Uterus (tissue), 2 donors: ENCODE results near the gene OTOG.
"Not testable (repeated sequence)": the region's sequence is repeated elsewhere in the genome, so short reads cannot be mapped to it uniquely, and the experiment has no call there.

Experiments
- POLR2A ChIP-seq, 2 donors: fragments of 450-650 bp; IDR thresholded peaks; one replicate each; pipeline ENCODE4 v1.6.1; 2016; ENCODE audit warnings: antibody characterized with exemption in 2 of 2, mild to moderate bottlenecking in 1 of 2, moderate library complexity in 1 of 2
- TF ChIP-seq, protein P1 (sequence below), 4 experiments: fragments of 200-600 bp in 2 of 4; fragments of 450-650 bp in 2 of 4; sonication (generic) in 2 of 4; IDR thresholded peaks; one replicate each; pipeline ENCODE4 v1.5.1; 2016 to 2019; ENCODE audit warnings: antibody characterized with exemption in 4 of 4, mild to moderate bottlenecking in 2 of 4, moderate library complexity in 1 of 4

DNA sequence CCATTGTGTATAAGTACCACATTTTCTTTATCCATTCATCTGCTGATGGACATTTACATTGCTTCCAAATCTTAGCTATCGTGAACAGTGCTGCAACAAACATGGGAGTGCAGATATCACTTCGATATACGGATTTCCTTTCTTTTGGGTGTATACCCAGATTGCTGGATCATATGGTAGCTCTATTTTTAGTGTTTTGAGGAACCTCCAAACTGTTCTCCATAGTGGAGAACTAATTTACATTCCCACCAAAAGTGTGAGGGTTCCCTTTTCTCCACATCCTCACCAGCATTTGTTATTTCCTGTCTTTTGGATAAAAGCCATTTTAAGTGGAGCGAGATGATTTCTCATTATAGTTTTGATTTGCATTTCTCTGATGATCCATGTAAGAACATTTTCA lies 75.7 kb downstream of the OTOG start:
- TF ChIP-seq, protein P1, sequence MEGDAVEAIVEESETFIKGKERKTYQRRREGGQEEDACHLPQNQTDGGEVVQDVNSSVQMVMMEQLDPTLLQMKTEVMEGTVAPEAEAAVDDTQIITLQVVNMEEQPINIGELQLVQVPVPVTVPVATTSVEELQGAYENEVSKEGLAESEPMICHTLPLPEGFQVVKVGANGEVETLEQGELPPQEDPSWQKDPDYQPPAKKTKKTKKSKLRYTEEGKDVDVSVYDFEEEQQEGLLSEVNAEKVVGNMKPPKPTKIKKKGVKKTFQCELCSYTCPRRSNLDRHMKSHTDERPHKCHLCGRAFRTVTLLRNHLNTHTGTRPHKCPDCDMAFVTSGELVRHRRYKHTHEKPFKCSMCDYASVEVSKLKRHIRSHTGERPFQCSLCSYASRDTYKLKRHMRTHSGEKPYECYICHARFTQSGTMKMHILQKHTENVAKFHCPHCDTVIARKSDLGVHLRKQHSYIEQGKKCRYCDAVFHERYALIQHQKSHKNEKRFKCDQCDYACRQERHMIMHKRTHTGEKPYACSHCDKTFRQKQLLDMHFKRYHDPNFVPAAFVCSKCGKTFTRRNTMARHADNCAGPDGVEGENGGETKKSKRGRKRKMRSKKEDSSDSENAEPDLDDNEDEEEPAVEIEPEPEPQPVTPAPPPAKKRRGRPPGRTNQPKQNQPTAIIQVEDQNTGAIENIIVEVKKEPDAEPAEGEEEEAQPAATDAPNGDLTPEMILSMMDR (IDR thresholded peaks at IDR 0.05), result not testable (repeated sequence)
- not testable (repeated sequence) for TF ChIP-seq POLR2A (IDR thresholded peaks at IDR 0.05)
